GM19193 (cell line): ENCODE measurements around the gene CHIC2.

Experiments used
- POLR2A ChIP-seq: IDR thresholded peaks from 4 replicates; pipeline ENCODE4 v1.6.1; 2011; ENCODE audit not compliant: insufficient read depth, insufficient read length; ENCODE audit errors: extremely low read depth

Gene CHIC2

DNA sequence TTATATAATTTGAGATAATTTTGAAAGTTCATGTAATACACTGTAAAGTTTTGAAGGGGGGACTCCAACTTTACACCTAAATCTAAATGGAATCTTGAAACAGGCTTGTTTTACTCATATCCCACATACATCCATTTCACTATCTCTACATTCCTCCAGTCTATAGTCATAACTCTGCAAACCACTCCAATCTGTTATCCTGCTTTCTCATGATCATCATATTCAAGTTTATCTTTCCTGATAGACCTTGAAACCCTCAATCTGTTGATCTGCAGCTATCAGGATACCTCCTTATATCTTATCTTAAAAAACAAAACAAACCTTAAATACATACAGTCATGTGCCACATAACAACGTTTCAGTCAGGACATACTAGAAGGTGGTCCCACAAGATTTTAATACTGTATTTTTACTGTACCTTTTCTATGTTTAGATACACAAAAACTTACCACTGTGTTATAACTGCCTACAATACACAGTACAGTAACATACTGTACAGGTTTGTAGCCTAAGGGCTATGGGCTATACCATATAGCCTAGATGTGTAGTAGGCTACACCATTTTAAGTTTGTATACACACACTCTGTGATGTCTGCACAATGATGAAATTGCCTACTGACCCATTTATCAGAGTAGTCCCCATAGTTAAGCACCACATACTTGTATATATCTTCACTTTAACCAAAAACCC, 14.0 kb downstream of the CHIC2 start:
- no peak for TF ChIP-seq POLR2A

DNA sequence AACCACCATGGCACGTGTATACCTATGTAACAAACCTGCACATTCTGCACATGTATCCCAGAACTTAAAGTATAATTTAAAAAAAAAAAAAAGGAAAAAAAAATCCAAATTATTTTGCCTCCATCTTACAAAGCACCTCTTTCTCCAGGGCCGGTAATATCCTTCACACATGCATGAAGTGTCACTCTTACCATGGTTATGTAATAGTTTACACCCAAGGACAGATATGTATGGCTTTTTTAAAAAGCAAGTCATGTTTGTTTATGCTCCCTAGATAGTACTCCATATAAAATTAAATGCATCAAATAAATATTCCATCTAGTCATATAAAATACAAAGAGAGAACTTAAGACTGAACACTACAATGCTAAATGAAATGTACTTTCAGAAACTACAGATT, 22.5 kb downstream of the CHIC2 start:
- no peak for TF ChIP-seq POLR2A

DNA sequence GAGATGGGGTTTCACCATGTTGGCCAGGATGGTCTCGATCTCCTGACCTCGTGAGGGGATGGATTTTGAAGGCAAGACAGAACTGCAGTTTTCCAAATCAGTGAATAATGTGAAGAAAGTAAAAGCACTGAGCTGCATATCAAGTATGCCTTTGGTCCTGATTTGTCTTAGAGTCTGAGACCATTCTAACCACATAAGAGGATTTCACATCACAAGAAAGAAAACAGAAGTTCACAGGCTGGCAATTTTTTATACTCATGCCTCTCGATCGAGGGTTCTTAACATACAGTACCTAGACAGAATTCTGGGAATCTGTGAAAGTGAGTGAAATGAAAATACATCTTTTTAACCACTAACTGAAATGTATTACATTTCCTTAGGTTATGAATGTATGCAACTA, 23.3 kb downstream of the CHIC2 start:
- TF ChIP-seq POLR2A, result no peak

DNA sequence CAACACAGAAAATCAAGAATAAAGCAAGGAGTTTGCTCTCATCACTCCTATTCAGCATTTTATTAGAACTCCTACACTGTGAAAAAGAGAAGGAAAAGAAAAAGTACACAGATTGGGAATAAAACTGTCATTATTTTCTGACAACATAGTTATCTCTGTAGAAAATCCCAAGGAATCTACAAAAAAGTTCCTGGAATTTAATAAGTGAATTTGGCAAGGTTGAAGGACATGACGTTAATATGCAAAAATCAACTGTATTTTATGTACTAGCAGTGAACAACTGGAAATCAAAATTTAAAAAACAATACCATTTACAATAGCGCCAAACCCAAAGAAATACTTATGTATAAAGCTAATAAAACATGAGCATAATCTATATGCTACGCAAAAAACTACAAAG, 26.3 kb downstream of the CHIC2 start:
- no peak for TF ChIP-seq POLR2A

DNA sequence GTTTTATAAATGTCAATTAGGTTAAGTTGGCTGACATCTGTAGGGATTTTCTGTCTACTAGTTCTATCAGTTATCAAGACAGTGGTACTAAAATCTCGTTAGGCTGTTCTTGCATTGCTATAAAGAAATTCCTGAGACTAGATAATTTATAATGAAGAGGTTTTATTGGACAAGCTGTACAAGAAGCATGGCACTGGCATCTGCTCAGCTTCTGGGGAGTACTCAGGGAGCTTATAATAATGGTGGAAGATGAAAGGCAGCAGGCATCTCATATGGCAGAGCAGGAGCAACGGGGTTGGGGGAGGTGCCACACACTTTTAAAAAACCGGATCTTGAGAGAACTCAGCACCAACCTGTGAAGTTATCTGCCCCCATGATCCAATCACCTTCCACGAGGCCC, 28.2 kb downstream of the CHIC2 start:
- no peak for TF ChIP-seq POLR2A

DNA sequence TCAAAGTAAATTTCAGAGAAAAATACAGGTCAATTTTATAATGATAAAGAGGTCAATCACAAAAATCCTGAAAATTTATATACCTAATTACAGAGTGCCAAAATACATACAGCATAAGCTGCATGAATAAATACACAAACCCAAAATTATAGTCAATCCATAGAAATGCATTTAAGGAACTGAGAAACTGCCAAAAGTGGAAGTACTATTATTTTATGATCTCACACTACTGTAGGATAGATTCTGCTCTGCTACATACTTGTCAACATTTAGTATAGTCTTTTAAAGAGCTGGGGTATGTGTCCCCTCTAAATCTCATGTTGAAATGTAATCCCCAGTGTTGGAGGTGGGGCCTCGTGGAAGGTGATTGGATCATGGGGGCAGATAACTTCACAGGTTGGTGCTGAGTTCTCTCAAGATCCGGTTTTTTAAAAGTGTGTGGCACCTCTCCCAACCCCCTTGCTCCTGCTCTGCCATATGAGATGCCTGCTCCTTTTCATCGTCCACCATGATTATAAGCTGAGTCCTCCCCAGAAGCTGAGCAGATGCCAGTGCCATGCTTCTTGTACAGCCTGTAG, 31.8 kb downstream of the CHIC2 start:
- TF ChIP-seq POLR2A, result no peak

DNA sequence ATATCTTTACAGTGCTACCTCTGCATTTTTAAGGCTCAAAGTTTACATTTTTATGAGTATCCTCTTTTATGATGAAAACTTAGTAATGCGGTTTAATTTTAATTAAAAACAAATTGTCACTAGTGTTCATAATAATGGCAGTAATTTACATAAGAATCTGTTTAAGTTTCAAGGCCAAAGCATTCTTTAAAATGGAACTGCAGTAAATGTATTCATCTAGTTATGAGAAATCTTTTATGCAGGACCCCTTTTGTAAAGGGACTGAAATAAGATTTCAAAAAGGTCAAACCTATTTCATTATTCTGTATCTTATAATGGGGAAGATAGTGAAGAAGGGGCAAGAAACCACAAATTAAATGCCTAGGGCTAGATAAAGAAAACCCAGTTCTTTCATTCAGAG, 37.1 kb downstream of the CHIC2 start:
- TF ChIP-seq POLR2A, result no peak

DNA sequence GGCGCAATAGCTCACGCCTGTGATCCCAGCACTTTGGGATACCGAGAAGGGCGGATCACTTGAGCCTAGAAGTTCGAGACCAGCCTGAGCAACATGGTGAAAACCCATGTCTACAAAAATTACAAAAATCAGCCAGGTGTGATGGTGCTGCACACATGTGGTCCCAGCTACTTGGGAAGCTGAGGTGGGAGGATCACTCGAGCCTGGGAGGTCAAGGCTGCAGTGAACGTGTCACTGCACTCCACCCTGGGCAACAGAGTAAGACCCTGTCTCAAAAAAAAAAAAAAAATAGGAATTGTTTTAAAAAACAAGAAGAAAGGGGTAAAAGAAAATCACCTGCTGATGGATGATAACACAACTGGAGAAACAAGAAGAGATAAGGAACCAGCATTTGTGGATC, 38.8 kb downstream of the CHIC2 start:
- no peak for TF ChIP-seq POLR2A

DNA sequence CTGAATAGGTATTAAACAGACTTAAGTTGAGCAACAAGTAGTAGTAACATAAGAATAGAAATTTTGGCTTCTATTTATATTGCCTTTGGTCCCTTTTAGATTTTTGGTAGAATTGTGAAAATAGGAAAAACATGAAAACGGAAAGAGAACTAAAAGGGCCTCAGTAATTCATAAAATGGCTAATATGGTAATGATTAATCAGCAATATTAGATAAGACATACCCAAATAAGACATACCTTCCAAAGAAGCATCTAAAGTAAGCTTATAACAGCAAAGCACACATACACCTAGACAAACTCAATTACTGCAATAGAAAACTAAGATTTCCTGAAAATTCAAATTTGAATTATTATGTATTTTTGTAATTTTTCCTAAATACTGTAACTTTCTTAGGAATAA, 46.4 kb downstream of the CHIC2 start:
- TF ChIP-seq POLR2A, result no peak

DNA sequence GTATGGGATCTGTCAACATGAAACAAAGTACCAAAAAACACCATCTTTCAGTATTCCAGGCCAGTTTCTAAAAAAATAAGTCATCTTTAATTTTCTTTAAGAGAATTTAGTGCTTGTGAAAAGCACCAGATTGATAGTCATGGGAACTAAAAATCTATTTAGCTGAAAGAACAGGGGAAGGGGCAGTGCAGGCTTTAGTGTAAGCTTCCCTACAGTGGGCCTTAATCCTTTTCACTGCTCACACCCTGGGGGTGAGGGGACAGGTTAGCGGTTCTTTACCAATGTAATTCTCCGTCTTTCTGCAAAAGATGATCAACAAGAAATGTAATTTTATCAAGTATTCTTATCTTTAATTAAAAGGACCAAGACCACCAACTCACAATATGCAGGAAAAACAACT, 47.1 kb downstream of the CHIC2 start:
- TF ChIP-seq POLR2A, result no peak

DNA sequence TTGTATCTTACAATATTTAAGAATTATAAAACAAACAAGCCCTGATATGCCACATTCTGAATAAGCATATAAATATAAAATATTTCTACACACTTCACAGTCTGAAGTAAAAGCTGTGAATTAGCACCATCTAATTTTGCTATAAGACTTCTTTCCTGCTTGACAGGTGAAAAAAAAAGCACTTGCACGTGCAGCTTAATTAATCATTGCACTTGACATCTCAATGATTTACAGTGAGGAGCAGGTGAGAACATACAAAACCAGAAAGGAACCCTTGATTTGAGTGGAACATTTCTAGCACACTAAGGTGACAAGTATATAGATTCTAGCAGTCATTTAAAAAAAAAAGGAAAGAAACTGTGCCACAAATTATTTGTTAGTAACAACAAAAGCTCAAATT, 47.9 kb downstream of the CHIC2 start:
- no peak for TF ChIP-seq POLR2A

DNA sequence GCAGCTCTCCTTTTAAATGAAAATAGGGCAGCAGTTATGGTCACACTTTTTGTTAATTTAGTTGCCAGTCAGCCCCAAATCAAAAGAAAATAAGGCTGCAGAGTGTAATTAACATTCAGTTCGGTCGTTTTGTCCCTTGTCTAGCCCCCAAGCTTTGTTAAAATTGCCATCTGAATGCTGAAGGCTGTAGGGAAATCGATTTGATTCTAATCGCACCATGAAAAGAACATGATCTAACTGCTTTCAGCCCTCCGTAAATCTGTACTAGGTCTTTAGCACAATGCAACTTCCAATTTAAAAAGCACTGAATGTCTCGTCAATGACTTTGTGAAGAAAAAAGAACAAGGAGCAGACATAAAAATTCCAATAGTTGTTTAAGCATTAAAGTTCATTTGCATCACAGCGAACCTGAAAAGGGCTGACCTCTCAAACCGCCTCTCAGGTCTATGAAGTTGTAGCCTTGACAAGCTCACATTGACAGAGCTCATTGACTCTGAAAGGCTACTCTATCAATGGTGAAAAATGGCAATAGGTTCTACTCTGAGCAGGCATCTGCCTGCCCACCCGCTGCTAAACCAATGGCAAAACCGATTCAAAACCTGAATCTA, 48.9 kb downstream of the CHIC2 start:
- TF ChIP-seq POLR2A, result no peak

DNA sequence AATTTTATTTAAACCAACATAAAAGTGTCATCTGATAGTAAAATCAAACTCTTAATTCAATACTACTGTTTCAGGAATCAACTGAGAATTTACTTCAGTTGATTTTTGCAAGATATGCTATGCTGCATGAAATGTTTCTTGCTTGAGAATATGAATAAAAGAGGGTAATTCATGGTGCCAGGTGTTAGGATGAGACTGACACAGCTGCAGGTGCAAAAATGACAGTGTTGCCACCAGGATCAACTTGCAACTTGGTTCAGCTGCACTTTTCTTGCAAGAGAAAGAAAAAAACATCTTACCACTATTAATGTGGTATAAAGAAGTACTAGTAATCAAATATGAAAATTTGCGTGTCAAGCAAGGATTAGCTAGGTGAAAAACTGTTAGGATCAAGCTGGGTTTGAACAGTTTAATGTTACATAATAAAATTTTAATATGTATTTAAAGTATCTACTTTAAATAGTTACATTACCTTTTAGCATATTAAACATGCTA, 49.7 kb downstream of the CHIC2 start:
- no peak for TF ChIP-seq POLR2A

DNA sequence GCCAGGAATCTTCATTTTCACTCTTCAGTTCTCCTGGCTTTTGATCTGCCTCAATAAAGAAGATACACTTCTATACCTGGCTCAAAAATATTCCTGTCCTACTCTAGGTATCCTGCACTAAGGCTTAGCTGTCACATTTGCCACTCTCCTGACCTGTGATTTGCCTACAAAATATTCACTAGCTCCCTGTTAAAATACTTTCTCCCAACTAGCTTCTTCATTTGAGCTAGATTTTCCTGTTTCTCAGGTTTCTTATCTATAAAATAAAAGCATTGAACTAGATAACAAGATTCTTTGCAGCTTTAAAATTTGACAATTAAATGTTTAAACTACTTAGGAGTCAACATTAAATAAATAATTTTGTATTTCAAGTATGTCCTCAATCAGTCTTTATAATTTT, 53.2 kb downstream of the CHIC2 start:
- no peak for TF ChIP-seq POLR2A

DNA sequence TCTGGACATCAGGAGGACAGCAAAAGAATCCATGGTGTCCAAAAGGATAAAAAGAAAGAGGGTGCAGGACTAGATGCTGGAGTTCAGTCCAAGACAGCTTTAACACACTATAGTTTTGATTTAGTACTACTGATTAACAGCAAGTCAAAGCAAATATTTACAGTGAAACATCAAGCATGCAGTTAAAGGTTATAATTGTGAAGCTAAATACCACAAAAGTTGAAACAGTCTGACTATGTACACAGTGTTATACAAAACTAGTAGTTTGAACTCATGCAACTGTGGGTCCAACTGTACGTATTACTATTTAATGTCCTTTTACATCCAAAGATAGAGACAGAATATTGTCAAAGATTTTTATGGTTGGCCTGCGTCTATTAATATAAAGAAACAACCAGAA, 57.6 kb downstream of the CHIC2 start:
- no peak for TF ChIP-seq POLR2A

DNA sequence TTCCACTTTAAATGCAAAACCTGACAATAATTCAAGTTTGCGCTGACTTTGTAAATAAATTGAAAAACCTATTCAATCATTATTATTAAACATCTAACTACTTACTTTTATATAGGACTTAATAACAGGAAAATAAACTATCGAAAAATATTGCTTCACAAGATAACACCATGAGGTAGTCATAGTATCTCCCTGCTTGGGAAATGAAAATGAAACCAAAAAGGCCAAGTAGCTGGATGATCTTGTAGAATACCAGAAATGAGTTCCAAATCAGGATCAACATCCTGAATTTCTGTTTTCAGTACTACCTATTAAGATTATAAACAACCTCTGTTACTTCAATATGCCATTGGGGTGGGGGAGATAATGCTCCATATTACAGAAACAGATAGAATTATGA, 58.9 kb downstream of the CHIC2 start:
- no peak for TF ChIP-seq POLR2A

DNA sequence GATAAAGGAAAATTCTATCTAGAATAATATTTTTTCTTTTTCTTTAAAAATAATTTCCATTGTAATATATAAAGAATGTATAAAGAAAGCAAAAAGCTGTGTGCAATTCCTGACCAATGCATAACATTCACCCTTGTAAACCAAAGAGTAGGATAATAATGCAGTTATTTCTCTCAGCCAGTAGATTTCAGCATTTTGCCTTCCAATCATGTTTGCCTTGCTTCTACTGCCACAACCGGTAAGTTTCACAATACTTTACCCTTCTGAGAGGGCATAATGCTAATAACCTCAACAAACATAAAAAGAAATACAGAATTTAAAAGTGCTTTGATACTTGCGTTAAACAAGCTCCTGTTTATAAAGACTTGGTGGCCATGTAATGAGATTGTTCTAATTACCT, 59.9 kb downstream of the CHIC2 start:
- TF ChIP-seq POLR2A, result no peak

DNA sequence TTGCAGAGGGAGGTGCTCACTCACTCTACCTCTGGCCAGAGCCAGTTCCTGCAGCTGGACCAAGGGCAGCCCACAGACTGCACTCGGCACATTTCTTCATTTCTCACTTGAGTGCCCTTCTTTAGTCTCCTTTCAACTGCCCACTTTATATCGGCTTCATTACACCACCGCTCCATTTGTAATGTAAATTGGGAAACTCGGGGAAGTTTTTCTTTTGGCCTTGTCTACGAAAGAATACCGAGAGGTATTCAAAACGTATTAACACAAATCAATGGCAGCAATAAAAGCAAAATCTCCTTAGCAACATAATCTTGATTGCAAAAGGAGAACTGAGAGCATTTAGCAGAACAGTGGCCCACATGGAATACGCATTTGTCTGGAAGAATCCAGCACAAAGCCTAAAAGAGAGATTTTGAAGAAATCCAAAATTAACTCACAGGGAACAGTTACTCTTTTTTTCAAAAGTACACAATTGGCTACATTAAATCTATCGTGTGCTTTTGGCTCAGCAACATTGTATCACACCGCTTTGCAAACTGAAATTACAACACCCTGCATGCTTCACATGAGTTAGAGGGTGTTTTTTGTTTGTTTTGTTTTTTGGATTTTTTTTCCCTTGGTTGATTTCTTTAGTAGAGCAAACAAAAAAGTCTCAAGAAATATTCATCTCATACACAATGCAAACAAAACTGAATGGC, 62.6 kb downstream of the CHIC2 start:
- TF ChIP-seq POLR2A, result no peak
